ENCODE measurements around the gene TTLL8.

TTLL8 gene

GRCh38 chr22:50098052-50098451 lies 40.0 kb upstream of the TTLL8 start:
- TF ChIP-seq CTCF (IDR thresholded peaks at IDR 0.05; ENCODE audit: low read depth, low read length): no peak
- no peak overlapping the region for H3K4me3 ChIP-seq (ENCODE audit: low read depth, low read length)

DNA sequence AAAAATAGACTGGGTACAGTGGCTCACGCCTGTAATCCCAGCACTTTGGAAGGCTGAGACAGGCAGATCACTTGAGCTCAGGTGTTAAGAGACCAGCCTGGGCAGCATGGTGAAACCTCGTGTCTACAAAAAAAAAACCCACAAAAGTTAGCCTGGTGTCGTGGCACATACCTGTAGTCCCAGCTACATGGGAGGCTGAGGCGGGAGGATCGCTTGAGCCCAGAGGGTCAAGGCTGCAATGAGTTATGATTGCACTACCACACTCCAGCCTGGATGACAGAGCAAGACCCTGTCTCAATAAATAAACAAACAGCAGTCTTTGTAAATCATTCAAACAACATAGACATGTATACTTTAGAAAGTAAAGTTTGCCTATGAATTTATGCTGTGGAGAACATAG lies 34.2 kb upstream of the TTLL8 start:
- H3K4me3 ChIP-seq (ENCODE audit: low read depth, low read length): no peak overlapping the region
- no peak for TF ChIP-seq CTCF (IDR thresholded peaks at IDR 0.05; ENCODE audit: low read depth, low read length)

GRCh38 chr22:50091092-50091768 lies 33.1 kb upstream of the TTLL8 start:
- TF ChIP-seq CTCF (IDR thresholded peaks at IDR 0.05; ENCODE audit: low read depth, low read length): no peak

DNA sequence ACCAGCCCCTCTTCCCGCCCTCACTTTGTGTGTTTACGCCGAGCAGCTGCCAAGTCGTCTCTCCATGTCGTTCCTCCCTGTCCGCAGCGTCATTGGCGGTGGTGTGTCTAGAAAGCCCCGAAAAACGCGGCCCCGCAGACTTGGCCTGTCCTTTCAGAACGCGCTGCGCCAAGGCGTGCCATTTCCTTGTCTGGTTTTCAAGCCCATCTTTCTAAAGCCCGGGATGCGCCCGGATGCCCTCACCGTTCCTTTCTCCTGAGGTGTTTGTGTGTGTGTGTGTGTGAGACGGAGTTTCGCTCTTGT lies 32.3 kb upstream of the TTLL8 start:
- no peak overlapping the region for H3K4me3 ChIP-seq (ENCODE audit: low read depth, low read length)
- TF ChIP-seq CTCF (IDR thresholded peaks at IDR 0.05; ENCODE audit: low read depth, low read length): no peak

More at GRCh38 chr22:50091092-50091768, 33.1 kb upstream of the TTLL8 start:
- H3K4me3 ChIP-seq (ENCODE audit: low read depth, low read length): no peak overlapping the region

DNA sequence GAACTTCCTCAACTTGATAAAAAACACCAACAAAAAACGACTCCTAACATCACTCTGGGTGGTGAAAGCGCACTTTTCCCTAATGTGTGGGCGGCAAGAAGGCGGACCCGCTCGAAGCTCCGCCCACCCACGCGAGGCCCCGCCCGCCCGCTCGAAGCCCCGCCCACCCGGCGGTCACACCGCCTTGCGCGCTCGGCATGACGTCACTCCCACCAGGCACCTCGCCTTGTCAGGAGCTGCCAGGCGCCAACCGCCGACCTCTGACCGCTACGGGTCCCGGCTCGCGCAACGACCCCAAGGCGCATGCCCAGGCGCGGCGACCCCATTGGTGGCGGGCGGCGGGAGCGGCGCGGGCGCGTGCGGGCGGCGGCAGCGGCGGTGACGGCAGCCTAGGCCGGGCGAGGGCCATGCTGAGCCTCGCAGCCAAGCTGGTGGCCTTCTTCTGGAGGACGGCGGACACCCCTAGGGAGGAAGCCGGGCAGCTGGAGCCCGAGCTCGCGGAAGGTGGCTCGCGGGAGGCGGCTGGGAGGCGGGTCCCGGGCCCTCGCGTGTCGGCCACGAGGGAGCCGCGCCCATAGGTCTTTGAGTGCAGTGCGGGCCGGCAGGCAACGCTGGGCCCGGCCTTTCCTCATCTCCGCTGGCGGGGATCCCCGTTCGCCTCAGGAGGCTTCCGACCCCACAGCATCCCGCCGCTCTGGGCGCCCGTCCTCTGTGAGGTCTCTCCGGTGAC lies 31.7 kb upstream of the TTLL8 start, which contains the start of gene MOV10L1:
Gene MOV10L1 (plus strand): TSS at position 325 of the 730 bp plus-strand sequence. CDS start 83 bp downstream, at position 408.
- TF ChIP-seq CTCF (IDR thresholded peaks at IDR 0.05; ENCODE audit: low read depth, low read length): no peak
- no peak within 1 kb of the TSS for H3K4me3 ChIP-seq (ENCODE audit: low read depth, low read length)

- no peak for TF ChIP-seq CTCF (IDR thresholded peaks at IDR 0.05; ENCODE audit: low read depth, low read length)
- no peak overlapping the region for H3K4me3 ChIP-seq (ENCODE audit: low read depth, low read length)
These were observed 31.1 kb upstream of the TTLL8 start for GRCh38 chr22:50089231-50089630.

GRCh38 chr22:50088096-50088495 lies 30.0 kb upstream of the TTLL8 start:
- TF ChIP-seq CTCF (IDR thresholded peaks at IDR 0.05; ENCODE audit: low read depth, low read length): no peak
- no peak overlapping the region for H3K4me3 ChIP-seq (ENCODE audit: low read depth, low read length)
